Vagina (tissue), 2 donors: ENCODE data around the gene UBE2E2. TPM values are rescaled to one million over a fixed set of nuclear protein-coding genes. Genes with fewer than 3 reads are reported as not detected.

ENCODE experiments used
- DNase-seq, 2 donors: peaks; one replicate each; pipeline ENCODE4 v3.0.0-alpha.2; 2017; ENCODE audit errors: extremely low spot score in 2 of 2
- H3K27ac ChIP-seq: fragments of 200-600 bp; sonication (generic); one replicate; pipeline ENCODE4 v1.5.1; 2019
- H3K27me3 ChIP-seq: fragments of 200-600 bp; sonication (generic); one replicate; pipeline ENCODE4 v1.5.1; 2019
- H3K36me3 ChIP-seq, 2 donors: fragments of 200-600 bp; sonication (generic); one replicate each; pipeline ENCODE4 v1.5.1; 2017 to 2019
- H3K4me1 ChIP-seq: fragments of 200-600 bp; sonication (generic); one replicate; pipeline ENCODE4 v1.5.1; 2019
- H3K4me3 ChIP-seq, 2 donors: fragments of 200-600 bp; sonication (generic); 1 replicate in 1 of 2; 2 replicates in 1 of 2; pipeline ENCODE4 v1.5.1; 2016 to 2019
- H3K9me3 ChIP-seq: fragments of 200-600 bp; sonication (generic); one replicate; pipeline ENCODE4 v1.5.1; 2019
- POLR2A ChIP-seq, 2 donors: fragments of 450-650 bp; IDR thresholded peaks; one replicate each; pipeline ENCODE4 v1.6.1; 2017; ENCODE audit warnings: antibody characterized with exemption in 2 of 2, mild to moderate bottlenecking in 2 of 2, moderate library complexity in 2 of 2
- POLR2AphosphoS5 ChIP-seq, 2 donors: sonication (generic); formaldehyde crosslinking; IDR thresholded peaks; one replicate each; pipeline ENCODE4 v1.9.0; 2017; ENCODE audit warnings: antibody characterized with exemption in 2 of 2, mild to moderate bottlenecking in 2 of 2, low read depth in 1 of 2; ENCODE audit not compliant: insufficient read depth in 1 of 2
- intact Hi-C: fragments of 100-400 bp; cut with DNase I; formaldehyde crosslinking; loops from one replicate; pipeline ENCODE4 v1.15.1; 2023
- total RNA-seq: library from RNA; depleted of rRNA; stranded (reverse); fragments of >200 nt; gene quantifications from one replicate; pipeline ENCODE4 v1.2.3, GENCODE V29; 2016
- TF ChIP-seq, protein P1 (sequence below), 3 experiments: fragments of 450-650 bp in 2 of 3; fragments of 200-600 bp in 1 of 3; sonication (generic) in 1 of 3; IDR thresholded peaks; one replicate each; pipeline ENCODE4 v1.5.1; 2017 to 2019; ENCODE audit warnings: antibody characterized with exemption in 3 of 3, mild to moderate bottlenecking in 2 of 3, moderate library complexity in 2 of 3

The UBE2E2 gene
- total RNA-seq, 1 donor from 2014 or later = 31.2 TPM

DNA sequence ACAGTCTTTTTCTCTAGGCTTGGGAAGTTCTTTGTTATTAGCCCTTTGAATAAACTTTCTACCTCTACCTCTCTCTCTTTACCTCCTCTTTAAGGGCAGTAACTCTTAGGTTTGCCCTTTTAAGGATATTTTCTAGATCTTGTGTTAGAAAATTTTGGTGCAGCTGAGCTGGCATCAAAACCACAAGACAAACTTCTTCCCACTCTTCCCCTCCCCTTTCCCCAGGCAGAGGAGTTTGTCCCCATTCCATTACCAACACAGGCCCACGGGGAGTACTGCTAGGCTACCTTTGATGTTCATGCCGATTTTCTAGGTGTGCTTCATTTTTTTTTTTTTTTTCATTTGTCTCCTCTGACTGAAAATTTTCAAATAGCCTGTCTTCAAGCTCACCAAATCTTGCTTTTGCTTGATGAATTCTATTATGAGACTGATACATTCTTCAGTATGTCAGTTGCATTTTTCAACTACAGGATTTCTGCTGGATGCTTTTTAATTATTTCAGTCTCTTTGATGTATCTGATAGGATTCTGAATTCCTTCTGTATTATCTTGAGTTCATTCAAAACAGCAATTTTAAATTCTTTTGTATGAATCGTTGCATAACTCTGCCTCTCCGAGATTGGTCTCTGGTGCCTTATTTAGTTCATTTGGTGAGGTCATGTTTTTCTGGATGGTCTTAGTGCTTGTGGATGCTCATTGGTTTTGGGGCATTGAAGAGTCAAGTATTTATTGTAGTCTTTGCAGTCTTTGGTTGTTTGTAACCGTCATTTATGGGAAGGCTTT lies 112.0 kb downstream of the UBE2E2 start:
- Histone ChIP-seq H3K4me1 (peaks cover 12% of the 10 kb centered on the region), H3K27me3 (no peaks in the 10 kb centered on the region), H3K4me3 (no peak overlapping the region), H3K27ac (no peak overlapping the region), H3K36me3 (no peaks in the 10 kb centered on the region), H3K9me3 (no peaks in the 10 kb centered on the region)
- intact Hi-C loops = no loop called here
- no peak for DNase-seq
- no peak for TF ChIP-seq POLR2A (IDR thresholded peaks at IDR 0.05)
- no peak for TF ChIP-seq POLR2AphosphoS5 (IDR thresholded peaks at IDR 0.05; ENCODE audit: insufficient read depth in 1 of 2, low read depth in 1 of 2)
- TF ChIP-seq, protein P1, sequence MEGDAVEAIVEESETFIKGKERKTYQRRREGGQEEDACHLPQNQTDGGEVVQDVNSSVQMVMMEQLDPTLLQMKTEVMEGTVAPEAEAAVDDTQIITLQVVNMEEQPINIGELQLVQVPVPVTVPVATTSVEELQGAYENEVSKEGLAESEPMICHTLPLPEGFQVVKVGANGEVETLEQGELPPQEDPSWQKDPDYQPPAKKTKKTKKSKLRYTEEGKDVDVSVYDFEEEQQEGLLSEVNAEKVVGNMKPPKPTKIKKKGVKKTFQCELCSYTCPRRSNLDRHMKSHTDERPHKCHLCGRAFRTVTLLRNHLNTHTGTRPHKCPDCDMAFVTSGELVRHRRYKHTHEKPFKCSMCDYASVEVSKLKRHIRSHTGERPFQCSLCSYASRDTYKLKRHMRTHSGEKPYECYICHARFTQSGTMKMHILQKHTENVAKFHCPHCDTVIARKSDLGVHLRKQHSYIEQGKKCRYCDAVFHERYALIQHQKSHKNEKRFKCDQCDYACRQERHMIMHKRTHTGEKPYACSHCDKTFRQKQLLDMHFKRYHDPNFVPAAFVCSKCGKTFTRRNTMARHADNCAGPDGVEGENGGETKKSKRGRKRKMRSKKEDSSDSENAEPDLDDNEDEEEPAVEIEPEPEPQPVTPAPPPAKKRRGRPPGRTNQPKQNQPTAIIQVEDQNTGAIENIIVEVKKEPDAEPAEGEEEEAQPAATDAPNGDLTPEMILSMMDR (IDR thresholded peaks at IDR 0.05) = no peak

- Histone ChIP-seq H3K4me3 (no peak overlapping the region), H3K27ac (no peak overlapping the region), H3K4me1 (peaks cover 23% of the 10 kb centered on the region), H3K36me3 (no peaks in the 10 kb centered on the region), H3K27me3 (no peaks in the 10 kb centered on the region), H3K9me3 (no peaks in the 10 kb centered on the region)
- TF ChIP-seq, protein P1 (IDR thresholded peaks at IDR 0.05) = no peak
- TF ChIP-seq POLR2A (IDR thresholded peaks at IDR 0.05) (no peak), POLR2AphosphoS5 (IDR thresholded peaks at IDR 0.05; ENCODE audit: insufficient read depth in 1 of 2, low read depth in 1 of 2) (no peak)
- no peak for DNase-seq
- intact Hi-C loops = no loop called here
These were observed 113.8 kb downstream of the UBE2E2 start for GRCh38 chr3:23316924-23317323.

GRCh38 chr3:23319366-23320312 lies 116.5 kb downstream of the UBE2E2 start:
- no peaks in the 10 kb centered on the region for H3K36me3 ChIP-seq
- no peak overlapping the region for H3K4me3 ChIP-seq
- no peak for DNase-seq
- H3K27me3 ChIP-seq = no peaks in the 10 kb centered on the region
- no peaks in the 10 kb centered on the region for H3K9me3 ChIP-seq
- no peak overlapping the region for H3K27ac ChIP-seq
- intact Hi-C loops = no loop called here
- TF ChIP-seq, protein P1 (IDR thresholded peaks at IDR 0.05) = no peak
- TF ChIP-seq POLR2A (IDR thresholded peaks at IDR 0.05) (no peak), POLR2AphosphoS5 (IDR thresholded peaks at IDR 0.05; ENCODE audit: insufficient read depth in 1 of 2, low read depth in 1 of 2) (no peak)
- H3K4me1 ChIP-seq = peaks cover 19% of the 10 kb centered on the region

DNA sequence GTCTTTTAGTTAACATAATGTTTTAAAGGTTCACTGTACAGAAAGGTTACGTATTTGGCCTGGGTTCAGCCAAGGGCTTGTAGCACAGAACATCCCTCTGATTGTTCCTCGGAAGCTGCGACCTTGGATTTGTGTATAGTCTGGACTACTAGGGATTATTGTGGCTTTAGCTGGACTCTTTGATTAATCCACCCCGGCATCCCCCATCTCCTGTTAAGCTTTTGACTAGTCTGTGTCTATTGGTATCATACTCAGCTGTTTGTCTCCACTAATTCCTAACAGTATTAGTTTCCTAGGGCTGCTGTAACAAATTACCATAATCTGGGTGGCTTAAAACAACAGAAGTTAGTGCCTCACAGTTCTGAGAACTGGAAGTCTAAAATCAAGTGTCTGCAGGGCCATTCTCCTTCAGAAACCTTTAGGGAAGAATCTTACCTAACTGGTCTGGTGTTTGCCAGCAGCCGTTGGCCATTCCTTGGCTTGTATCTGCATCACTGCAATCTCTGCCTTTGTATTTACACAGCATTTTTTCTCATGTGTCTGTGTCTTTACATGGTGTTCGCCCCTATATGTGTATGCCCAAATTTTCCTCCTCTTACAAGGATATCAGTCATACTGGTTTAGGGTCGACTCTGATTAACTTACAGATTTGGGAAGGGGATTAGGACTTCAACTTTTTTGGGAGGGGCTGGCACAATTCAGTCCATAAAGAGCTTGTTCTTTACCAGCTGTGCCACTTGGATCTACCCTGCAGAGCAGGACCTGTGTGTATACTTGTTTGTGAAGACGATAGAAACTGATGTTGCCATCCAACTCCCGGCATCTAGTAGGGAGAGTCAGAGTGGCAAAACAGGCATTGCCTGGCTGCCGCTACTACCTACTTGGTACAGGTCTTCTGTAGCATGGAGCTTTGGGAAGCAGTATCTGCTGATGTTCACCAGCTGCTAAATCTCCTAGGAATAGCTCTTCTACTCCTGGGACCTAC lies 117.8 kb downstream of the UBE2E2 start:
- H3K27me3 ChIP-seq = no peaks in the 10 kb centered on the region
- no peaks in the 10 kb centered on the region for H3K36me3 ChIP-seq
- H3K4me3 ChIP-seq = no peak overlapping the region
- H3K9me3 ChIP-seq = no peaks in the 10 kb centered on the region
- no peak overlapping the region for H3K27ac ChIP-seq
- H3K4me1 ChIP-seq = peaks cover 14% of the 10 kb centered on the region
- DNase-seq = no peak
- no peak for TF ChIP-seq POLR2AphosphoS5 (IDR thresholded peaks at IDR 0.05; ENCODE audit: insufficient read depth in 1 of 2, low read depth in 1 of 2)
- no peak for TF ChIP-seq POLR2A (IDR thresholded peaks at IDR 0.05)
- TF ChIP-seq, protein P1 (IDR thresholded peaks at IDR 0.05) = no peak
- intact Hi-C loops = no loop called here
